Duodenal mucosa (tissue), 2 donors: ENCODE data around the gene GPR148.
A peak's percentile ranks its signal among the peaks of the same experiment; 100 is the strongest.
"Not testable (repeated sequence)": the region's sequence is repeated elsewhere in the genome, so short reads cannot be mapped to it uniquely, and the experiment has no call there.

Experiments used
- H3K27ac ChIP-seq: one replicate; pipeline ENCODE4 v1.7.0; 2013; ENCODE audit warnings: low read depth, low read length
- H3K27me3 ChIP-seq, 2 donors: one replicate each; pipeline ENCODE4 v1.7.0; 2013; ENCODE audit warnings: low read length in 2 of 2, control low read depth in 1 of 2; ENCODE audit not compliant: insufficient read depth in 2 of 2, control insufficient read depth in 1 of 2
- H3K36me3 ChIP-seq, 2 donors: one replicate each; pipeline ENCODE4 v1.7.0; 2013; ENCODE audit warnings: low read length in 2 of 2, control low read depth in 1 of 2; ENCODE audit not compliant: insufficient read depth in 2 of 2, control insufficient read depth in 1 of 2
- H3K4me1 ChIP-seq, 2 donors: one replicate each; pipeline ENCODE4 v1.7.0; 2013; ENCODE audit warnings: low read length in 2 of 2, control low read depth in 1 of 2; ENCODE audit not compliant: insufficient read depth in 2 of 2, control insufficient read depth in 1 of 2
- H3K4me3 ChIP-seq, 2 donors: one replicate each; pipeline ENCODE4 v1.7.0; 2013; ENCODE audit warnings: low read length in 2 of 2, low read depth in 1 of 2
- H3K9ac ChIP-seq, 2 donors: one replicate each; pipeline ENCODE4 v1.7.0; 2013; ENCODE audit warnings: low read length in 2 of 2, low read depth in 1 of 2
- H3K9me3 ChIP-seq, 2 donors: one replicate each; pipeline ENCODE4 v1.7.0; 2013; ENCODE audit warnings: low read length in 2 of 2, control low read depth in 1 of 2; ENCODE audit not compliant: control insufficient read depth in 1 of 2

GPR148 gene

DNA sequence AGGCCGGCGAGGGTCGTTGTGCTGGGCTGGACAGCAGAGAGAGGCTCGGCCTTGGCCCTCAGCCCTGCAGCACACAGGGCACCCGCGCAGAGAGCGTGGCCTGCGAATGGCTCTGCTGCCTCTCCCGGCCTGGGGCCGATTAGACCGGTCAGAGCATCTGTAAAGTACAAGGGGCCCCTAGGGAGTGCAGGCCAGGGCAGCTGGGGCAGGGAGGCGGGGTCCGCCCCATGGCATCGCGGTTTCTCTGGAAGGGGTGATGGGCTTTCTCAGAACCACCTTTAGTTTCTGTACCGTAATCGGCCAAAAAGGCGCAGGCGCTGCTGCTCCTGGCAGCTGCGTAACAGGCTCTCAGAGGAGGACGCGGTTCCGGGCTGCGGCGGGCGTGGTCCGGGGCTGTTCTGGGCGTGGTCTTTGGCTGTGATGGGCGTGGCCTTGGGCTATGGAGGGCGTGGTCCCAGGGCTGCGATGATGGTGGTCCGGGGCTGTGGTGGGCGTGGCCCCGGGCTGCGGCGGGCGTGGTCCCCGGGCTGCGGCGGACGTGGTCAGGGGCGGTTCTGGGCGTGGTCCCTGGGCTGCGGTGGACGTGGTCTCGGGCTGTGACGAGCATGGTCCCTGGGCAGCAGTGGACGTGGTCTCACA, 1.5 kb upstream of the GPR148 start:
- Histone ChIP-seq H3K4me3 (peak overlapping the region; percentile 67 to 72), H3K9me3 (no peaks in the 10 kb centered on the region), H3K27ac (peak overlapping the region; percentile 39), H3K9ac (peak overlapping the region; percentile 43 to 49), H3K36me3 (no peaks in the 10 kb centered on the region), H3K4me1 (peaks cover 10 to 20% of the 10 kb centered on the region in 2 donors), H3K27me3 (peaks cover 4 to 5% of the 10 kb centered on the region in 2 donors)

DNA sequence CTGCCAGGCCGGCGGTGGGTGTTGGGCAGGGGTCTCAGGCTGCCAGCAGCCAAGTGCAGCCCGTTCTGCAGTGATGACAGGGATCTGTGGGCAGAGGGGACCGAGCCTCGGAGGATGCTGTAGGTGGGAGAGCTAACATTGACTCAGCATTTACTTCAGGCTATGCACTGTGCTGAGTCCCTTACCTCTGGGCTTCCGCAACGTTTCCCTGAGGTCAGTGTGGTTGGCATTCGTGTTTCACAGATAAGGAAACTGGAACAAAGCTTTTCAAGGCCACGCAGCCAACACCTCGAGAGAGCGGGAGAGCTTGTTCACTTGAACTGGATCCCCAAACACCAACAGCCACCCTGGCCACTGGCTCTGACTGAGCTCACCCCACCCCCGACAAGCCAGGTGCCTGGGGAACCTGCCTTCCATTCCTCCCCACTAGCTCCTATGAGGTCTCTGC, 839 bp upstream of the GPR148 start:
- Histone ChIP-seq H3K27me3 (peaks cover 4 to 5% of the 10 kb centered on the region in 2 donors), H3K27ac (peak overlapping the region; percentile 39), H3K36me3 (no peaks in the 10 kb centered on the region), H3K4me1 (peaks cover 10 to 20% of the 10 kb centered on the region in 2 donors), H3K9me3 (no peaks in the 10 kb centered on the region), H3K9ac (no peak overlapping the region), H3K4me3 (peak overlapping the region; percentile 67 to 72)

DNA sequence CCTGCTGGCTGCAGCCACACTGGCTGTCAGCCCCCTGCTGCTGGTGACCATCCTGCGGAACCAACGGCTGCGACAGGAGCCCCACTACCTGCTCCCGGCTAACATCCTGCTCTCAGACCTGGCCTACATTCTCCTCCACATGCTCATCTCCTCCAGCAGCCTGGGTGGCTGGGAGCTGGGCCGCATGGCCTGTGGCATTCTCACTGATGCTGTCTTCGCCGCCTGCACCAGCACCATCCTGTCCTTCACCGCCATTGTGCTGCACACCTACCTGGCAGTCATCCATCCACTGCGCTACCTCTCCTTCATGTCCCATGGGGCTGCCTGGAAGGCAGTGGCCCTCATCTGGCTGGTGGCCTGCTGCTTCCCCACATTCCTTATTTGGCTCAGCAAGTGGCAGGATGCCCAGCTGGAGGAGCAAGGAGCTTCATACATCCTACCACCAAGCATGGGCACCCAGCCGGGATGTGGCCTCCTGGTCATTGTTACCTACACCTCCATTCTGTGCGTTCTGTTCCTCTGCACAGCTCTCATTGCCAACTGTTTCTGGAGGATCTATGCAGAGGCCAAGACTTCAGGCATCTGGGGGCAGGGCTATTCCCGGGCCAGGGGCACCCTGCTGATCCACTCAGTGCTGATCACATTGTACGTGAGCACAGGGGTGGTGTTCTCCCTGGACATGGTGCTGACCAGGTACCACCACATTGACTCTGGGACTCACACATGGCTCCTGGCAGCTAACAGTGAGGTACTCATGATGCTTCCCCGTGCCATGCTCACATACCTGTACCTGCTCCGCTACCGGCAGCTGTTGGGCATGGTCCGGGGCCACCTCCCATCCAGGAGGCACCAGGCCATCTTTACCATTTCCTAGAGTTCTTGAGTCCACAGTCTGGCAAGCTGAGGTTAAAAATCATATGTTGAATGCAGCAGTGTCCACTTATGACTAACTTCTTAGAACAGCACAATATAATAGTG, 741 bp downstream of the GPR148 start:
- H3K27me3 ChIP-seq: peaks cover 4 to 5% of the 10 kb centered on the region in 2 donors
- H3K9ac ChIP-seq: no peak overlapping the region
- peaks cover 10 to 20% of the 10 kb centered on the region in 2 donors for H3K4me1 ChIP-seq
- H3K27ac ChIP-seq: no peak overlapping the region
- H3K36me3 ChIP-seq: no peaks in the 10 kb centered on the region
- H3K4me3 ChIP-seq: no peak overlapping the region
- H3K9me3 ChIP-seq: no peaks in the 10 kb centered on the region

DNA sequence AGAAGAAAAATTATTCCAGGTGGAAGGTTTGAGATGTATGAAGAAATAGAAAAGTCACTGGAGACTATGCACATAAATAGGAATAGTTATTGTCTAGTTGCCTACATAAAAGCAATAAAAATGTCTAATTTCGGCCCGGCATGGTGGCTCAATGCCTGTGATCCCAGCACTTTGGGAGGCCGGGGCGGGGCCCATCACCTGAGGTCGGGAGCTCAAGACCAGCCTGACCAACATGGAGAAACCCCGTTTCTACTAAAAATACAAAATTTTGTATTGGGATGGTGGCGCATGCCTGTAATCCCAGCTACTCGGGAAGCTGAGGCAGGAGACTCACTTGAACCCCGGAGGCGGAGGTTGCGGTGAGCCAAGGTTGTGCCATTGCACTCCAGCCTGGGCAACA, 3.4 kb downstream of the GPR148 start:
- H3K36me3 ChIP-seq, H3K27ac ChIP-seq, H3K4me3 ChIP-seq, H3K27me3 ChIP-seq, H3K9me3 ChIP-seq, H3K9ac ChIP-seq, H3K4me1 ChIP-seq: not testable (repeated sequence)

DNA sequence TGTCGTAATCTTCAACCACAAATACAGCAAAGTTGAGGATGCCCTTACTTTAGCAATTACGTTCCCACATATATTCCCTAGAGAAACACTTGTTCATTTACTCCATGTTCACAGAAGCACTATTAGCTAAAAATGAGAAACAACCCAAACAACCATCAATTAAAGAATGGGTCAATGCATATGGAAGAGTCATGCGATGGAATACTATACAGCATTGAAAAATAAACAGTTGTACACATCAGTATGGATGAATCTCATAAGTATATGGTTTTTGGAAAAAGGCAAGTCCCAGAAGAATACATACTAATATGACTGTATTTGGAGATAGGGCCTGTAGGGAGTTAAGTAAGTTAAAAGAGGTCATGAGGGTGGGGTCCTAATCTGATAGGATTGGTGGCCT, 6.3 kb downstream of the GPR148 start:
- H3K36me3 ChIP-seq: no peaks in the 10 kb centered on the region
- H3K4me1 ChIP-seq: no peaks in the 10 kb centered on the region
- H3K27ac ChIP-seq: no peak overlapping the region
- H3K9ac ChIP-seq: no peak overlapping the region
- H3K4me3 ChIP-seq: no peak overlapping the region
- H3K27me3 ChIP-seq: no peaks in the 10 kb centered on the region
- H3K9me3 ChIP-seq: no peaks in the 10 kb centered on the region

DNA sequence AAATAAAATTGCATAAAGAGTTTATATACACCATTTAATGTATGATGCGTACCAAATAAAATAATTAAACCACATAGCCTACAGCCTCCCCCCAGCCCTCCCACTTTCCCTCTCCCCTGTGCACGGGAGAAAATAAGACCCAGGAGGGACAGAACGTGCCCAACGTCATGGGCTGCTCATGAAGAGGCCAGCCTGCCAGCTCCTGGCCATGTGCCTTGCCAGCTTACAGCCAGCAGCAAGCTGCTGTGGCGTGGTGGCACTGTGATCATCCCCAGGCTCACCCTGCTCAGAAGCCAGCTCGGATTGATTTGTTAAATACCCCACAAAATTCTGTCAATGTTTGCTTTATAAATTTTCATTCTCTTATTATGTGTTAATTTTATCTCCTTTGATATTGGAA, 7.6 kb downstream of the GPR148 start:
- Histone ChIP-seq H3K36me3 (no peaks in the 10 kb centered on the region), H3K9ac (no peak overlapping the region), H3K27me3 (no peaks in the 10 kb centered on the region), H3K9me3 (no peaks in the 10 kb centered on the region), H3K4me1 (no peaks in the 10 kb centered on the region), H3K27ac (no peak overlapping the region), H3K4me3 (no peak overlapping the region)

DNA sequence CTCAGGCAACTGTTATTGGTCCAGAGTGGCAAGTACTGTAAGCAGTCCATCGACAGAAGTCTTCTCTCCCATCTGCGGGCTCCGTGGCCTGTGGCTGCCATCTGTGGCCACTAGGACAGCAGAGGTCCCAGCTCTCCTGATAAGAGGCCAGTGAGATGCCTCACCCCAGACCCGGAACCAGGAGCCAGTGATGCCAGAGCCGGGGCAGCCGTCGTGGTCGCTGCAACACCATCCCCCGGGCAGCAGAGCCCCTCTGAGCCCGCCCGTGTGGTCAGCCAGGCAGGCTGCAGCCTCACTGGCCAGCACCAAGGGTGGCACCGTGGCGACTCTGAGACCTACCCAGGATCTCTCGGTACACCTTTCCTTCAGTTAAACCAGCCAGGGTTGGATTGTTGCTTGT, 8.7 kb downstream of the GPR148 start:
- H3K27ac ChIP-seq: no peak overlapping the region
- no peak overlapping the region for H3K4me3 ChIP-seq
- H3K4me1 ChIP-seq: no peaks in the 10 kb centered on the region

DNA sequence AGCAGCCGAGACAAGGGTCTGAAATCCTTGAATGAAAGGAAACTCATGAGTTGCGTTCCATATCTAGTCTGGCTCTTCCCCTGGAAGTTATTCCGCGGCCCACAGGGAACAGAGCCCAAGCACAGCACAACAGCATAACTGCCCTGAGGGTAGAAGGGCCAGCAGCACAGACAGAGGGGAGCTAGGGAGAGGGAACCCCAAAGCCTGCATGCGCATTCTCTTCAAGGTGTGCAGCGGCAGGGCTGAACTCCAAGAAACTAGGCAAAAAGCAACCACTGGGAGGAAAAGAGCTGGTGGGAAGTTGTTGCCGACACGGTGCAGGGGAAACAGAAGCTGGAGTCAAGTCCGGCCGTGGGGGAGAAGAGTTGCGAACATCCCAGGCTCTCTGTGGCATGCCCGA, 11.8 kb downstream of the GPR148 start:
- H3K27ac ChIP-seq: no peak overlapping the region
- H3K27me3 ChIP-seq: no peaks in the 10 kb centered on the region

More for the DNA sequence above, 8.7 kb downstream of the GPR148 start:
- Histone ChIP-seq H3K9ac (no peak overlapping the region), H3K27me3 (no peaks in the 10 kb centered on the region), H3K9me3 (no peaks in the 10 kb centered on the region), H3K36me3 (no peaks in the 10 kb centered on the region)

DNA sequence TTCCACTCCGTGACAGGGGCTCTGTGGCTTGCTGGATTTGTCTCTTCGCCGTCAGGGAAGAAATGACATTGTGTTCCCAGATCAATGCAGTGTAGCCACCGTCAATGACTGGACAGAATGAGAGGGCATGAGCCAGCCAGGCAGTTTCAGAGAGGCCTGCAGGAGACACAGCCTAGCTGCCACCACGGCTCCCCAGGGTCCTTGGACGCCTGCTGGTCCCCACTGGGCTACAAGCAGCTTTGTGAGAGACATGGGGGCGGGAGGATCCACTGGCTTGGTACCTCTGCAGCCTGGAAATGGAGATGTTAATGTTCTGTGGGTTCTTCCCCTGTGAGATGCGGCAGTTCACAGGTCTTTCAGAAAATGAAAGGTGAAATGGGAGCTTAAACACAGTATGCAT, 14.4 kb downstream of the GPR148 start:
- H3K4me3 ChIP-seq: no peak overlapping the region

More for the DNA sequence above, 11.8 kb downstream of the GPR148 start:
- Histone ChIP-seq H3K4me1 (no peaks in the 10 kb centered on the region), H3K9me3 (no peaks in the 10 kb centered on the region), H3K9ac (no peak overlapping the region), H3K36me3 (no peaks in the 10 kb centered on the region), H3K4me3 (no peak overlapping the region)

More for the DNA sequence above, 14.4 kb downstream of the GPR148 start:
- H3K36me3 ChIP-seq: no peaks in the 10 kb centered on the region
- H3K27me3 ChIP-seq: no peaks in the 10 kb centered on the region
- no peak overlapping the region for H3K27ac ChIP-seq
- H3K4me1 ChIP-seq: no peaks in the 10 kb centered on the region
- no peak overlapping the region for H3K9ac ChIP-seq
- no peaks in the 10 kb centered on the region for H3K9me3 ChIP-seq
